ENCODE results near the gene FRMPD3. TPM values are rescaled to one million over a fixed set of nuclear protein-coding genes. Genes with fewer than 3 reads are reported as not detected.
A peak's percentile ranks its signal among the peaks of the same experiment; 100 is the strongest.

Gene FRMPD3
- total RNA-seq: not detected
- not detected for polyA plus RNA-seq

- Histone ChIP-seq H3K36me3 (ENCODE audit: insufficient read depth, low read length) (no peaks in the 10 kb centered on the region), H3K27me3 (ENCODE audit: insufficient read depth, low read length) (no peaks in the 10 kb centered on the region), H3K9me3 (ENCODE audit: control insufficient read depth in 1 of 2, low read length in 2 of 2) (no peaks in the 10 kb centered on the region), H3K4me3 (ENCODE audit: low read length in 2 of 2) (no peak within 1 kb of the TSS), H3K27ac (ENCODE audit: low read depth, low read length) (no peak within 1 kb of the TSS), H3K4me1 (ENCODE audit: insufficient read depth, low read length) (no peaks in the 10 kb centered on the region)
- Mint-ChIP-seq H3K9me3 (no peaks in the 10 kb centered on the region), H3K4me1 (peaks cover 8 to 20% (median 12%) of the 10 kb centered on the region in 4 donors), H3K27me3 (peaks cover 16 to 21% of the 10 kb centered on the region in 2 donors), H3K36me3 (no peaks in the 10 kb centered on the region), H3K27ac (peak within 1 kb of the TSS in 1 of 7 donors; percentile 25), H3K4me3 (peak within 1 kb of the TSS; percentile 61 to 89 (median 76))
- intact Hi-C loops (cut with micrococcal nuclease): no loop called here
- DNase-seq: no peak
- CTCF ChIA-PET (ENCODE audit: partially characterized antibody): no interaction called here
- POLR2A ChIA-PET (ENCODE audit: partially characterized antibody): no interaction called here
These were observed at the start of gene FRMPD3 for GRCh38 chrX:107448998-107449835. Gene FRMPD3 (plus strand): TSS chrX:107449652. CDS start chrX:107526589, 76,937 bp downstream.

GRCh38 chrX:107420571-107420970 lies 28.9 kb upstream of the FRMPD3 start:
- no peak for DNase-seq
- no peaks in the 10 kb centered on the region for H3K36me3 Mint-ChIP-seq
- H3K4me3 Mint-ChIP-seq: no peak overlapping the region
- no peaks in the 10 kb centered on the region for H3K4me1 ChIP-seq (ENCODE audit: insufficient read depth, low read length)
- H3K9me3 ChIP-seq (ENCODE audit: control insufficient read depth in 1 of 2, low read length in 2 of 2): no peaks in the 10 kb centered on the region
- CTCF ChIA-PET (ENCODE audit: partially characterized antibody): no interaction called here
- no peak overlapping the region for H3K4me3 ChIP-seq (ENCODE audit: low read length in 2 of 2)
- H3K27me3 ChIP-seq (ENCODE audit: insufficient read depth, low read length): no peaks in the 10 kb centered on the region
- H3K36me3 ChIP-seq (ENCODE audit: insufficient read depth, low read length): no peaks in the 10 kb centered on the region
- peaks cover 7 to 15% of the 10 kb centered on the region in 2 donors for H3K27me3 Mint-ChIP-seq
- H3K9me3 Mint-ChIP-seq: peaks cover 0 to 3% (median 0%) of the 10 kb centered on the region in 8 donors
- intact Hi-C loops (cut with micrococcal nuclease): no loop called here
- H3K4me1 Mint-ChIP-seq: no peaks in the 10 kb centered on the region
- POLR2A ChIA-PET (ENCODE audit: partially characterized antibody): no interaction called here
- H3K27ac Mint-ChIP-seq: no peak overlapping the region
- H3K27ac ChIP-seq (ENCODE audit: low read depth, low read length): no peak overlapping the region

GRCh38 chrX:107421337-107421861 lies 28.1 kb upstream of the FRMPD3 start:
- POLR2A ChIA-PET (ENCODE audit: partially characterized antibody): no interaction called here
- CTCF ChIA-PET (ENCODE audit: partially characterized antibody): no interaction called here

GRCh38 chrX:107429090-107429489 lies 20.4 kb upstream of the FRMPD3 start:
- POLR2A ChIA-PET (ENCODE audit: partially characterized antibody): no interaction called here
- CTCF ChIA-PET (ENCODE audit: partially characterized antibody): interaction anchor here (3.1 kb wide), 1 partner anchor 430 kb away, joined by 18 read pairs; the partner anchor contains the start of gene MORC4
- no peaks in the 10 kb centered on the region for H3K36me3 Mint-ChIP-seq
- H3K4me1 ChIP-seq (ENCODE audit: insufficient read depth, low read length): no peaks in the 10 kb centered on the region
- peaks cover 0 to 2% (median 0%) of the 10 kb centered on the region in 4 donors for H3K4me1 Mint-ChIP-seq
- intact Hi-C loops (cut with micrococcal nuclease): loop anchor here (1.0 kb wide), 1 partner anchor 535 kb away; no protein-coding TSS in a partner anchor
- peaks cover 1 to 3% of the 10 kb centered on the region in 2 donors for H3K27me3 Mint-ChIP-seq
- no peak overlapping the region for H3K4me3 ChIP-seq (ENCODE audit: low read length in 2 of 2)
- DNase-seq: peak in 4 of 5 donors; percentile 13 to 19 (median 18)
- H3K36me3 ChIP-seq (ENCODE audit: insufficient read depth, low read length): no peaks in the 10 kb centered on the region
- peaks cover 0 to 2% (median 0%) of the 10 kb centered on the region in 8 donors for H3K9me3 Mint-ChIP-seq
- peak overlapping the region in 1 of 7 donors; percentile 77 for H3K27ac Mint-ChIP-seq
- H3K27me3 ChIP-seq (ENCODE audit: insufficient read depth, low read length): no peaks in the 10 kb centered on the region
- H3K27ac ChIP-seq (ENCODE audit: low read depth, low read length): no peak overlapping the region
- no peaks in the 10 kb centered on the region for H3K9me3 ChIP-seq (ENCODE audit: control insufficient read depth in 1 of 2, low read length in 2 of 2)
- H3K4me3 Mint-ChIP-seq: no peak overlapping the region

More at GRCh38 chrX:107421337-107421861, 28.1 kb upstream of the FRMPD3 start:
- Histone ChIP-seq H3K9me3 (ENCODE audit: control insufficient read depth in 1 of 2, low read length in 2 of 2) (no peaks in the 10 kb centered on the region), H3K36me3 (ENCODE audit: insufficient read depth, low read length) (no peaks in the 10 kb centered on the region), H3K4me1 (ENCODE audit: insufficient read depth, low read length) (no peaks in the 10 kb centered on the region), H3K27me3 (ENCODE audit: insufficient read depth, low read length) (no peaks in the 10 kb centered on the region), H3K27ac (ENCODE audit: low read depth, low read length) (no peak overlapping the region), H3K4me3 (ENCODE audit: low read length in 2 of 2) (no peak overlapping the region)
- H3K9me3 Mint-ChIP-seq: peaks cover 0 to 3% (median 0%) of the 10 kb centered on the region in 8 donors
- H3K27ac Mint-ChIP-seq: no peak overlapping the region
- no peak for DNase-seq
- H3K36me3 Mint-ChIP-seq: no peaks in the 10 kb centered on the region
- no peaks in the 10 kb centered on the region for H3K4me1 Mint-ChIP-seq
- intact Hi-C loops (cut with micrococcal nuclease): no loop called here
- no peak overlapping the region for H3K4me3 Mint-ChIP-seq
- peaks cover 7 to 15% of the 10 kb centered on the region in 2 donors for H3K27me3 Mint-ChIP-seq

- H3K9me3 Mint-ChIP-seq: no peaks in the 10 kb centered on the region
- H3K27me3 ChIP-seq (ENCODE audit: insufficient read depth, low read length): no peaks in the 10 kb centered on the region
- H3K36me3 Mint-ChIP-seq: no peaks in the 10 kb centered on the region
- no peak overlapping the region for H3K27ac Mint-ChIP-seq
- H3K36me3 ChIP-seq (ENCODE audit: insufficient read depth, low read length): no peaks in the 10 kb centered on the region
- H3K27ac ChIP-seq (ENCODE audit: low read depth, low read length): no peak overlapping the region
- no peak for DNase-seq
- POLR2A ChIA-PET (ENCODE audit: partially characterized antibody): no interaction called here
- no peak overlapping the region for H3K4me3 ChIP-seq (ENCODE audit: low read length in 2 of 2)
- CTCF ChIA-PET (ENCODE audit: partially characterized antibody): no interaction called here
- H3K4me3 Mint-ChIP-seq: no peak overlapping the region
- H3K4me1 Mint-ChIP-seq: no peaks in the 10 kb centered on the region
- H3K9me3 ChIP-seq (ENCODE audit: control insufficient read depth in 1 of 2, low read length in 2 of 2): no peaks in the 10 kb centered on the region
- H3K27me3 Mint-ChIP-seq: peaks cover 0 to 5% of the 10 kb centered on the region in 2 donors
- H3K4me1 ChIP-seq (ENCODE audit: insufficient read depth, low read length): no peaks in the 10 kb centered on the region
- intact Hi-C loops (cut with micrococcal nuclease): no loop called here
These were observed 9.3 kb upstream of the FRMPD3 start for GRCh38 chrX:107440187-107440586.

- intact Hi-C loops (cut with micrococcal nuclease): no loop called here
- Mint-ChIP-seq H3K4me1 (no peaks in the 10 kb centered on the region), H3K27ac (no peak overlapping the region), H3K9me3 (no peaks in the 10 kb centered on the region), H3K27me3 (peaks cover 0 to 5% of the 10 kb centered on the region in 2 donors), H3K4me3 (no peak overlapping the region), H3K36me3 (no peaks in the 10 kb centered on the region)
- H3K4me1 ChIP-seq (ENCODE audit: insufficient read depth, low read length): no peaks in the 10 kb centered on the region
- no peak overlapping the region for H3K27ac ChIP-seq (ENCODE audit: low read depth, low read length)
- H3K4me3 ChIP-seq (ENCODE audit: low read length in 2 of 2): no peak overlapping the region
- H3K27me3 ChIP-seq (ENCODE audit: insufficient read depth, low read length): no peaks in the 10 kb centered on the region
- no peaks in the 10 kb centered on the region for H3K36me3 ChIP-seq (ENCODE audit: insufficient read depth, low read length)
- CTCF ChIA-PET (ENCODE audit: partially characterized antibody): no interaction called here
- no peaks in the 10 kb centered on the region for H3K9me3 ChIP-seq (ENCODE audit: control insufficient read depth in 1 of 2, low read length in 2 of 2)
- DNase-seq: no peak
- POLR2A ChIA-PET (ENCODE audit: partially characterized antibody): no interaction called here
These were observed 8.8 kb upstream of the FRMPD3 start for GRCh38 chrX:107440692-107441091.

GRCh38 chrX:107442914-107443527 lies 6.4 kb upstream of the FRMPD3 start:
- no peak for DNase-seq
- no peaks in the 10 kb centered on the region for H3K9me3 ChIP-seq (ENCODE audit: control insufficient read depth in 1 of 2, low read length in 2 of 2)
- Mint-ChIP-seq H3K27me3 (peaks cover 4 to 9% of the 10 kb centered on the region in 2 donors), H3K4me3 (no peak overlapping the region), H3K9me3 (no peaks in the 10 kb centered on the region), H3K36me3 (no peaks in the 10 kb centered on the region), H3K27ac (no peak overlapping the region), H3K4me1 (no peaks in the 10 kb centered on the region)
- no peaks in the 10 kb centered on the region for H3K27me3 ChIP-seq (ENCODE audit: insufficient read depth, low read length)
- intact Hi-C loops (cut with micrococcal nuclease): no loop called here
- H3K36me3 ChIP-seq (ENCODE audit: insufficient read depth, low read length): no peaks in the 10 kb centered on the region
- H3K27ac ChIP-seq (ENCODE audit: low read depth, low read length): no peak overlapping the region
- no peak overlapping the region for H3K4me3 ChIP-seq (ENCODE audit: low read length in 2 of 2)
- no peaks in the 10 kb centered on the region for H3K4me1 ChIP-seq (ENCODE audit: insufficient read depth, low read length)
- POLR2A ChIA-PET (ENCODE audit: partially characterized antibody): no interaction called here
- CTCF ChIA-PET (ENCODE audit: partially characterized antibody): no interaction called here

All from CD4-positive, alpha-beta memory T cell (primary cell).